GM19099 (cell line): ENCODE measurements around the gene FAM83D.

Experiments
- POLR2A ChIP-seq: IDR thresholded peaks from 3 replicates; pipeline ENCODE4 v1.6.1; 2011; ENCODE audit warnings: low read depth; ENCODE audit not compliant: insufficient read length; ENCODE audit errors: extremely low read depth

FAM83D gene

DNA sequence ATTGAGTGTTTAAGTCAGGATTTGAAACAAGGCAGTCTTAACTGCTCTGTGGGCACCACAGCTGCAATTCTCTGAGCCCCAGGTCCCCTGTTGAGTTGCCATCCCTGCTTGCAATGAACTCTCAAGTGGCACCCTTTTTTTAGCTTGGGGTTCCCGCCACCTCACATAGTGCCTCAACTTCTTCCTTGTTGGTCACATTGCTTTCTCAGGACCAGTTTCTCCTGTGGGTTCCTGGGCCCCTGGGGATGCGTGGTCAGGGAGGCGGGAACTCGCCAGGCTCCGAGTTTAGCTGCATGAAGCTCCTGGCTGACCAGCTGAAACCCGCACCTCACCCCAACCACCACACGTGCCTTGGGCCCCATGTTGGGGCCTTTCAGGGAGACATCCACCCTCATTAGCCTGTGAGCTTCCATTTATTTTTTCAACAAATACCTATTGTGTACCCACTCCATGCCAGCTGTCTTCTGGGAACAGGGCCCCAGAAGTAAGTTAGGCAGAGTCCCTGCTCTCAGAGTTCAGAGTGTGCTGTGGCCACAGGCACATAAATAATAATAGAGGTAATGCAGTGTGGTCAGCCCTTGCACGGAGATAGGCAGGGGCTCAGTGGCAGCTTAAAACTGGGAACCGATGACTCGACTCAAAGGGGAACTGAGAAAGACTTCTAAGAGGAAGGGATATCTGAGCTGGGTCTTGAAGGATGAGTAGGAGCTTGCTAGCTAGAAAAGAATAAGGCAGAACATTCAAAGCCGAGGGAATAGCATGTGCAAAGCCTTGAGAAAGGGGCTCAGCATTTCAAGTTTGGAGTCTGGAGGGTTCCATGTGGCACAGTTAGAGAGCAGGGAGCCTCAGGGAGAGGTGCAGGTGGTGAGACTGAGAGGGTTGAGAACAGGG, 33.9 kb upstream of the FAM83D start:
- TF ChIP-seq POLR2A, result no peak

DNA sequence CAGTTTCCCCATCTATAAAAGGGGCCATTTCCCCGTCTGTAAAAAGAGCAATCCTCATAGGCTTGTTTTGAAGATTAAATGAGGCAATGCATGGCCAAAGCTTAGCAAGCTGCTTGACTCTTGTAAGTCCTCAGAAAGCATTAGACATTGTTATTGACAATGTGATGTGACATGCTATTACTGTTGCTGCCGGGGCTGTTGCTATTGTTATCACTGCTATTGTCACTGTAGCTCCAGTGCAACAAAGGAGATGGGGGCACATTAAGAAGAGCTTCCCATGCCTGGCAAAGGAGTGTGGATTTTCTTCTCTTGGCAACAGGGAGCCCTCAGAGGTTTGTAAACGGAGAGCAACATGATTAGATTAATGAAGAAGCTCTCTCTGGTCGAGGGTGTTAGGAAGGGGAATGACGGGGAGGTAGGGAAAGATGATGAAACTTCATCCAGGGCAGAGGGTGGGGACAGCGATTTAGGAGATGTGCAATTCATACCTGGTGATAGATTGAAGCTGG, 33.1 kb upstream of the FAM83D start:
- no peak for TF ChIP-seq POLR2A

DNA sequence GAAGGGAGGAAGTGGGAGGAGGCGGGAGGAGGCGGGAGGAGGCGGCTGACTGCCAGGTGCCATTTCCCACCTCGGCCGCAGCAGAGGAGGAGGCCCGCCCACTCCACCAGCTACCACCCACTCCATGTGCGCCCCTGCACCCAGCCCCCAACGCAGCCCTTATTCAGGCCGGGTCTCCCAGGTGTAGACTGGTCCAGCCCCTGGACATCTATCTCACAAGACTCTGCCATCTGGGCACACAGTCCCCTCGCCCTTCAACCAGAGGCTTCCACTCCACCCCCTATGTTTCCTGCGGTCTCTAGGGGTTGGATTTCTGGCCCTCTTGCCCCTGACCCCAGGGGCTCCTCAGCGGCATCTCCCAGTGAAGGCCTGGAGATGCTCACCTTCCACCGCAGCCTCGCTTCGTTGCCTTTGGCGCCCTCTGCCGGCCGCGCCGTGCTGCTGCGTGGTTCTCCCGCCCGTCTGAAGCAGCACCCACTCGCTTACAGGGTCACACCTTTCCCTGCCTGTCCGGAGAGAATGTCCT, 32.6 kb upstream of the FAM83D start:
- no peak for TF ChIP-seq POLR2A

DNA sequence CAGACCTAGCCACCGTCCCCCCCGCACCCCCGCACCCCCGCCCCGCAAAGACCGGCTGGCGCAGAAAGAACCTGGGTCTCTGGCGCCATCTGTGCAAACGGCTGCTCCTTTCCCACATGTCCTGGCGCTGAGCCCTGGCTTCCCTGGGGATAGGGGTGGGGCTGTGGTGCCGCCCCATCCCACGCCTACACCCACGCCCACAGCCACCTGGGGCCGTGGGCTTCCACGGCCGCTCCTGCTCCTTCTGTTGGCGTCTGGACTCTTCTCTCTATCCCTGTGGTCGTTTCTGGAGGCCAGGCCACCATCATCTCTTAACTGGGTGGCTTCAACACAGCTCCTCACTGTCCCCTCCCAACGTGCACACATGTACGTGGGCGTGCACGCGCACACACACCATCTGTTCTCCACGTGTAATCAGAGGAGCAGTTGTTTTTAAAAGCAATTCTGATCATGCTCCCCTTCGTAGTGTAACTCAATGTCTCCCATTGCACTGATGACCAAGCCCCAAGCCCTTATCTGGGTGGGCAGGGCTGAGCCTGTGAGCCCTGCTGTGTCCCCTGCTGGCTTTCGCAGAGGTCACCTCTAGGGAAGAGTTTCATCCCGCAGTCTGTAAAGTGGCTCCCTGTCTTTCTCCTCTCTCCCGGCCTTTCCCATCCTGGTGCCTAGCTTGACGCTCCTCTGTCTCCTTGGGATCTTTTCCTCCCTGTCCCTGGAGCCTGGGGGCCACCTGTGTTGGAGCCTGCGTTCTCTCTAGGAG, 31.9 kb upstream of the FAM83D start:
- no peak for TF ChIP-seq POLR2A

DNA sequence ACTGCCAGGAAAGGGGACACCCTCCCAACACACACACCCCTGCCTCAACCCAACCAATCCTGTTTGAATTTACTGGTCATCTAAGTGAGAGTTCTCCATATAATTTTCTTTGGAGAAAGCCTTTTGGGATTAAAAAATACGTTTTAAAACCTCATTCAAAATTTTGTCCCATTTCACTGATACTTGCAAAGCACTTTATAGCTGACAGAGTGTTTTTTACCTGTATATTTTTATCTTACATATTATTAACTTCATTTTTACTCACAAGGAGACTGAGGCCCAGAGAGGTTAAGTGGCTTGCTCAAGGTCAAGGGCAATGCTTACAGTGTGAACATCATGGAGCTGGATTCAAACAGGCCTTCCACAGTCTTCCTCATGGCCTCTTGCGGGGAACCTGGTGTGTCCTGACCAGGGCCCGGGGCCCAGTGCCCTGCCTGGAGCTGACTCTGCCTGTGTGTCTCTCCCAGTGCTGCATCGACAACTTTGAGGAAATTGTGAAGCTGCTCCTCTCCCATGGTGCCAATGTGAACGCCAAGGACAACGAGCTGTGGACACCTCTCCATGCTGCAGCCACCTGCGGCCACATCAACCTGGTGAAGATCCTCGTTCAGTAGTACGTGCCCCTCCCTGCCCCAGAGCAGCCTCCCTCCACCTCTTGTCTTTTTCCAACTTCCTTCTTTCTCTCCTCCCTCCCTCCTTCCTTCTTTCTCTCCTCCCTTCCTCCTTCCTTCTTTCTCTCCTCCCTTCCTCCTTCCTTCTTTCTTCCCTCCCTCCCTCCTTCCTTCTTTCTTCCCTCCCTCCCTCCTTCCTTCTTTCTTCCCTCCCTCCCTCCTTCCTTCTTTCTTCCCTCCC, 30.9 kb upstream of the FAM83D start:
- TF ChIP-seq POLR2A, result no peak

DNA sequence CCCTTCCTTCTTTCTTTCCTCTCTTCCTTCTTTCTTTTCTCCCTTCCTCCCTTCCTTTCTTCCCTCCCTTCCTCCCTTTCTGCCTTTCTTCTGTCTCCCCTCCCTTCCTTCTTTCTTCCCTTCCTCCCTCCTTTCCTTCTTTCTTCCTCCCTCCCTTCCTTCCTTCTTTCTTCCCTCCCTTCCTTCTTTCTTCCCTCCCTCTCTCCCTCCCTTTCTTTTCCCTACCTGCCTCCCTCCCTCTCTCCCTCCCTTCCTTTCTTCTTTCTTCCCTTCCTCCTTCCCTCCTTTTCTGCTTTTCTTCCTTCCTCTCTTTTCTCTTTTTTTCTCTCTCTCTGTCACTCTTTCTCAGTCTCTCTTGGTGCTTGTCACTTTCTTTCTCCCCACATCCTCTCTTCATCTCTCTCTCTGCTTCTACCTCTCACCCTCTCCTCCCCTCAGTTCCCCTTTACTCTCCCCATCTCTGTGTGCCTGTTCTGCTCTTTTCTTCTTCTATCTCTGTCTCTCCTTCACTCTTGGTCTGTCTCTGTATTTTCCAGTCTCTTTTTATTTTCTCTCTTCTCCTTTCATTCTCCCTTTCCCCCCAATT, 30.1 kb upstream of the FAM83D start:
- TF ChIP-seq POLR2A, result no peak

DNA sequence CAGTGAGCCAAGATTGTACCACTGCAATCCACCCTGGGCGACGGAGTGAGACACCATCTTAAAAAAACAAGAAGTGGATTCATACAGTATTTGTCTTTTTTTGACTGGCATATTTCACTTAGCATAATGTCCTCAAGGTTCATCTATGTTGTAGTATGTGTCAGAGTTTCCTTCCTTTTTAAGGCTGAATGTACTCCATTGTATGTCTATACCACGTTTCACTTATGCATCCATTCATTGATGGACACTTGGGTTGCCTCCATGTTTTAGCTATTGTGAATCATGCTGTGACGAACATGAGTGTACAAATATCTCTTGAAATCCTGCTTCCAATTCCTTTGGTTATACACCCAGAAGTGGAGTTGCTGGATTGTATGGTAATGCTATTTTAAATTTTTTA, 28.9 kb upstream of the FAM83D start:
- TF ChIP-seq POLR2A, result no peak

DNA sequence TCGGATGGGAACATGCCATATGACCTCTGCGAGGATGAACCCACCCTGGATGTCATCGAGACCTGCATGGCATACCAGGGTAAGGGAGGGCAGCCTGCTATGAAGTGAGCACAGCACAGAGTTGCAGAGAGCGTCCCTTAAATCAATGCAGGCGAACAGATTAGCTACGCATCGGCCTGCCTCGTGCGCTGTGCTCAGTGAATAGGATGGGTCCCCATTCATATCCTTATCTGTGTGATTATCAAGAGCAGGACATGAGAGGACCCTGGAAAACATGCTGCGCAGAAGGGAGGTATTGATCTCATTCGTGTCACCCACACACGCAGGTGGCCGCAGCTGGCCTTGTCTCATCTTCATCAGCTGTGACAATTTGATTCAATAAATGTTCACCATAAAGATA, 25.6 kb upstream of the FAM83D start:
- no peak for TF ChIP-seq POLR2A

DNA sequence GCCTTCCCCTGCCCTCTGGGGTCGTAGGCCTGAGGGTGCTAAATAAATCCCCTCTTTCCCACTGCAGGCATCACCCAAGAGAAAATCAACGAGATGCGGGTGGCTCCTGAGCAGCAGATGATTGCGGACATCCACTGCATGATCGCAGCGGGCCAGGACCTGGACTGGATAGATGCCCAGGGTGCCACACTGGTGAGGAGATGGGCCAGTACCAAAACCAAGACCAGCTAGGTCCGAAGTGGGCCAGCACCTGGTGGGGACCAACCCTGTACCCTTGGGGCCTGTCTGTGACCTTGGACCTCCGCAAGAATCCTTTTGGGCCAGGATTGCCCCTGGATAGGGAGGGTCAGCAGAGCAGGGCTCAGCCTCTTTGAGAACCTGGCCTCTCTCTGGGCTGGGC, 23.6 kb upstream of the FAM83D start:
- TF ChIP-seq POLR2A, result no peak

DNA sequence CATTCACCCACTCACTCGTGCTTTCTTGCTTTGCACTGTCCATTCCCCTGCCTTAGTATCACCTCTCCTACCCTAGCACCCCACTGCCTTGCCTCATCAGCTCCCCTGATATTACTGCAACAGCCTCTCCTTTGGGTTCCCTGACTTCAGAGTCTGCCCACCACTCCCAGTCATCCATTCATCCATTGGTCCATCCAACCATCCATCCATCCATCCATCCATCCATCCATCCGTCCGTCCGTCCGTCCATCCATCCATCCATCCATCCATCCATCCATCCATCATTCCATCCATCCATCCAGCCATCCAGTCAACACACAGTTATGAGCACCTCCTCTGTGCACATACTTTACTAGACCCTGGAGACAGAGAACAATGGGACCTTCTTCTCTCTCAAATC, 22.9 kb upstream of the FAM83D start:
- no peak for TF ChIP-seq POLR2A

DNA sequence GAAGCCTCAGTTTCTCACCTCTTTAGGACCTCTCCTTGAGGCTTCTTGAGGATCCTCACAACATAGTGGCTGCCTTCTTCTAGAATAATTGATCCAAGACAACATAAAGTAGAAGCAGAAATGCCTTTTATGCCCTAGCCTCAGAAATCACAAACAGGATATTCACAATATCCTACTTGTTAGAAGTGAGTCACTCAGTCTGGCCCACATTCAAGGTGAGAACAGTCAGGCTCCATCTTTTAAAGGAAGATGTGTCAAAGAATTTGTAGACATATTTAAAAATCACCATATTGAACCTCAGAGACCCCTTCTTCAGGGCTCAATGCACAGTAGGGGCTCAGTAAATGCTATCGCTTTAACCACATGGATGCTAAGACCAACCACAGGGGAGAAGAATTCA, 20.8 kb upstream of the FAM83D start:
- no peak for TF ChIP-seq POLR2A

DNA sequence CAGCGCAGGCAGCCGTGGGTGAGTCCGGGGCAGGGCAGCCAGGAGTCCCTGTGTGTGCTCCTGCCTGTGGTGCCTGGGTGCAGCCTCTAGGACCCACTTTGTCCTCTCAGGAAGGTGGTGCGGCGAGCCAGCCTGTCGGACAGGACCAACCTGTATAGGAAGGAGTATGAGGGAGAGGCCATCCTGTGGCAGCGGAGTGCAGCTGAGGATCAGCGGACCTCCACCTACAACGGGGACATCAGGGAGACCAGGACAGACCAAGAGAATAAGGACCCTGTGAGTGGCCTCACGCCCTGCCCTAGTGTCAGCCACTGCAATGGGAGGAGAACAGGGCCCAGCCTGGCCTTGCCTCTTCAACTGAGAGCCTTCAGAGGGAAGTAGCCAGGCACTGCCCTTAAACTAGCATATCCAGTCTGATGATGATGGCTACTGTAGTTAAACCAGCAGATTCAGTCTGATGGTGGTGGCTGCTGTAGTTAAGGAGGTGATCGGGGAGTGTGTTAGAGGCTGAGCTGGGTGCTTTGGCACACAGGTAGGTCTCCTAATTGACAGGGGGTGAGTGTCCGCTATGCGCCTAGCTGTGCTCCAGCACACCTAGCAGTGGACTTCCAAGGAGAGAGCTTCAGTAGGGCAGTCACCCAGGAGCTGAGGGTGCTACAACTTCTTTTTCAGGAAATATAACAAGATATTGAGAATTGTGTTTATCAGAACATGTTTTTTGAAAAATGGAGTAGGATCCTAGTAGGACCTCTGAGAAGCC, 18.1 kb upstream of the FAM83D start:
- no peak for TF ChIP-seq POLR2A

DNA sequence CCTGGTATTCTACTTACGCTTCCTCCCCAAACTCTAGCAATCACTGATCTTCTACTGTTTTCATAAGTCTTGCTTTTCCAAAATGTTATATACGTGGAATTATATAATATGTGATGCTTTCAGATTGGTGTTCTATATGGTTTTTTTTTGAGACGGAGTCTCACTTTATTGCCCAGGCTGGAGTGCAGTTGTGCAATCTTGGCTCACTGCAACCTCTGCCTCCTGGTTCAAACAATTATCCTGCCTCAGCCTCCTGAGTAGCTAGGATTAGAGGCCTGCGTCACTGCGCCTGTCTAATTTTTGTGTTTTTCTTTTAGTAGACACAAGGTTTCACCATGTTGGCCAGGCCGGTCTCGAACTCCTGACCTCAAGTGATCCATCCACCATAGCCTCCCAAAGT, 10.9 kb upstream of the FAM83D start:
- no peak for TF ChIP-seq POLR2A

DNA sequence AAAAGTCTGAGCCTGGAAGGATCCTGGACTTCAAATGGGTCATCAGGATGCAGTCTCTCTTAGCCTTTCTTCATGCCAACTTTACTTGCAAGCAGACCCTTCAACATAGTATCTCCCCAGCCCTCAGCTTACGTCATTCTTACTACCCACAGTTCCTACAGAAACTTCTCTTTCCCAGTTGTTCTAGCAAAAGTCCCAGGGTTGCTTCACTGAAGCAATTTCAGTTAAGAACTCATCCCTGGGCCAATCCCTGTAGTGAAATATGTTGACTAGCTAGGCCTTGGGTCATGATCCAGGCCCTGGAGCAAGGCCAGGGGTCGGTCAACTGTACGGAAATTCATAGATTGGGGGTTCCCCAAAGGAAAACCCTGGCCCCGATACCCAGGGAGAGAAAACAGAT, 8.6 kb upstream of the FAM83D start:
- TF ChIP-seq POLR2A, result no peak

DNA sequence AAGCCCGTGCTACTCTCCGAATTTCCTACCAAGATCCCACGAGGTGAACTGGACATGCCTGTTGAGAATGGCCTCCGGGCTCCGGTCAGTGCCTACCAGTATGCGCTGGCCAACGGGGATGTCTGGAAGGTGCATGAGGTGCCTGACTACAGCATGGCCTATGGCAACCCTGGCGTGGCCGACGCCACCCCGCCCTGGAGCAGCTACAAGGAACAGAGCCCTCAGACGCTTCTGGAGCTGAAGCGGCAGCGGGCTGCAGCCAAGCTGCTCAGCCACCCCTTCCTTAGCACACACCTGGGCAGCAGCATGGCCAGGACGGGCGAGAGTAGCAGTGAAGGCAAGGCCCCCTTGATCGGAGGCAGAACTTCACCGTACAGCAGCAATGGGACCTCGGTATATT, 8.0 kb upstream of the FAM83D start:
- no peak for TF ChIP-seq POLR2A

DNA sequence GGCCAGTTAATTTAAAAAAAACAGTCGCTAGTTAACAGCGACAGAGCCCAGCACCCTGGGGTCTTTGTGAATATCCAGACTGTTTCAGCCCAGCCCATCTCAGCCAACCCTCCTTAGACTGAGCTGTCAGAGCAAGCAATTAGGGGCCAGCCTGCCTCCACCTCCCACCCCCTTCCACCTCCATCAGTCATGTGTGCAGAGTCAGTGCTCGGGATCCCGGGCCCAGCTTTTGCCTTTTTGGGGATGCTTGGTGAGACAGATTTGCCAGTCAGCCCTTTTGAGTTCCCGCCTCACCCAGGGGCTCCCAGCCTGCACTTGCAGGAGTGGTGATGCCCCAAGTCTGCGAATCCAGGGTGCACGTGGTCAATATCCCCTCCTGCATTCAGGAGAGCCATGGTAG, 6.5 kb upstream of the FAM83D start:
- no peak for TF ChIP-seq POLR2A
